MM.1S (cell line): ENCODE data around the gene PEX13.

Experiments
- EZH2 ChIP-seq: fragments of 300-600 bp; sonication (generic); optimal IDR thresholded peaks from 2 replicates; pipeline ENCODE3; 2017; ENCODE audit warnings: low read depth, mild to moderate bottlenecking, antibody characterized with exemption, low read length, mixed read lengths
- TF ChIP-seq, protein P1 (sequence below): fragments of 300-600 bp; sonication (generic); IDR thresholded peaks from 2 replicates; pipeline ENCODE4 v1.5.1; 2016; ENCODE audit warnings: antibody characterized with exemption, low read length, mixed read lengths

DNA sequence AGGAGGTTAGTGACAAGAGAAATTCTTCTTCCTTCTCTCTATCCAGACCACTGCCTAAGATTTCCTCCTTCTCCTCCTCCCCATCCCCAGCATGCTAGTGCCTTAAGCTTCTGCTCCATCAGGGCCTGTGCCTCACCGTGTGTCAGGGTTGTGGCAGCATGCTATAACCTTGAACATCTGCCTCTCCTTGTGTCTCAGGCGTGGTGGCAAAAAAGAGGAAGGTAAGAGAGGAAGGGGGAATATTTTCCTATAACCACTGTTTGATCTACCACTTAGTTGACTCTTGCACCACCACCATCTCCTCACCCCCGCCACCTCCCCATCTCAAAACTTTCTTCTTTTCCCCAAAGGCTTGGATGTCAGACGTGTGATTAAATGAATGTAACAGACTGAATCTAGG, 38.3 kb upstream of the PEX13 start:
- TF ChIP-seq, protein P1, sequence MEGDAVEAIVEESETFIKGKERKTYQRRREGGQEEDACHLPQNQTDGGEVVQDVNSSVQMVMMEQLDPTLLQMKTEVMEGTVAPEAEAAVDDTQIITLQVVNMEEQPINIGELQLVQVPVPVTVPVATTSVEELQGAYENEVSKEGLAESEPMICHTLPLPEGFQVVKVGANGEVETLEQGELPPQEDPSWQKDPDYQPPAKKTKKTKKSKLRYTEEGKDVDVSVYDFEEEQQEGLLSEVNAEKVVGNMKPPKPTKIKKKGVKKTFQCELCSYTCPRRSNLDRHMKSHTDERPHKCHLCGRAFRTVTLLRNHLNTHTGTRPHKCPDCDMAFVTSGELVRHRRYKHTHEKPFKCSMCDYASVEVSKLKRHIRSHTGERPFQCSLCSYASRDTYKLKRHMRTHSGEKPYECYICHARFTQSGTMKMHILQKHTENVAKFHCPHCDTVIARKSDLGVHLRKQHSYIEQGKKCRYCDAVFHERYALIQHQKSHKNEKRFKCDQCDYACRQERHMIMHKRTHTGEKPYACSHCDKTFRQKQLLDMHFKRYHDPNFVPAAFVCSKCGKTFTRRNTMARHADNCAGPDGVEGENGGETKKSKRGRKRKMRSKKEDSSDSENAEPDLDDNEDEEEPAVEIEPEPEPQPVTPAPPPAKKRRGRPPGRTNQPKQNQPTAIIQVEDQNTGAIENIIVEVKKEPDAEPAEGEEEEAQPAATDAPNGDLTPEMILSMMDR, result no peak
- TF ChIP-seq EZH2, result no peak
